Neural crest cell (in vitro differentiated cells): ENCODE data around the gene KCNK3. TPM values are rescaled to one million over a fixed set of nuclear protein-coding genes. Genes with fewer than 3 reads are reported as not detected.

Experiments used
- DNase-seq: peaks from one replicate; pipeline ENCODE4 v3.0.0; 2021; ENCODE audit warnings: low read depth, mixed read lengths, low spot score
- H3K27ac Mint-ChIP-seq: one replicate; pipeline ENCODE4 v1.8.0; 2021; ENCODE audit warnings: mild to moderate bottlenecking, mixed read lengths; ENCODE audit not compliant: unreplicated experiment
- H3K27me3 Mint-ChIP-seq: 2 replicates; pipeline ENCODE4 v1.8.0; 2021; ENCODE audit warnings: low read depth, mild to moderate bottlenecking, mixed read lengths
- H3K36me3 Mint-ChIP-seq: 2 replicates; pipeline ENCODE4 v1.8.0; 2021; ENCODE audit warnings: low read depth, mild to moderate bottlenecking, mixed read lengths
- H3K4me1 Mint-ChIP-seq: 2 replicates; pipeline ENCODE4 v1.8.0; 2021; ENCODE audit warnings: mixed read lengths
- H3K4me3 Mint-ChIP-seq: one replicate; pipeline ENCODE4 v1.8.0; 2021; ENCODE audit warnings: mild to moderate bottlenecking, mixed read lengths
- H3K9me3 Mint-ChIP-seq: 2 replicates; pipeline ENCODE4 v1.8.0; 2021; ENCODE audit warnings: mixed read lengths
- CTCF ChIP-seq: fragments of 200-600 bp; sonication (generic); conservative IDR thresholded peaks from 2 replicates; pipeline ENCODE4 v1.5.0; 2021; ENCODE audit warnings: antibody characterized with exemption, mild to moderate bottlenecking
- total RNA-seq: library from RNA; stranded (reverse); gene quantifications from 2 replicates; pipeline ENCODE4 v1.2.1, GENCODE V29; 2021

KCNK3 gene
- total RNA-seq, 1 donor from 2014 or later, result 0.58 TPM

GRCh38 chr2:26768759-26769088, 76.2 kb downstream of the KCNK3 start:
- Mint-ChIP-seq H3K4me1 (peaks cover 28% of the 10 kb centered on the region), H3K36me3 (no peaks in the 10 kb centered on the region), H3K9me3 (no peaks in the 10 kb centered on the region), H3K4me3 (no peak overlapping the region), H3K27ac (no peak overlapping the region), H3K27me3 (no peaks in the 10 kb centered on the region)
- no peak for DNase-seq
- no peak for TF ChIP-seq CTCF

- no peak for DNase-seq
- Mint-ChIP-seq H3K27ac (peak overlapping the region; percentile 35), H3K27me3 (no peaks in the 10 kb centered on the region), H3K36me3 (no peaks in the 10 kb centered on the region), H3K9me3 (no peaks in the 10 kb centered on the region), H3K4me3 (no peak overlapping the region), H3K4me1 (peaks cover 26% of the 10 kb centered on the region)
- no peak for TF ChIP-seq CTCF
These were observed 76.7 kb downstream of the KCNK3 start for GRCh38 chr2:26769089-26769761.

- H3K27ac Mint-ChIP-seq, result no peak overlapping the region
- H3K36me3 Mint-ChIP-seq, result no peaks in the 10 kb centered on the region
- no peaks in the 10 kb centered on the region for H3K27me3 Mint-ChIP-seq
- H3K4me3 Mint-ChIP-seq, result no peak overlapping the region
- DNase-seq, result no peak
- peak; percentile 47 for TF ChIP-seq CTCF
- H3K9me3 Mint-ChIP-seq, result no peaks in the 10 kb centered on the region
- H3K4me1 Mint-ChIP-seq, result peaks cover 11% of the 10 kb centered on the region
These were observed 78.6 kb downstream of the KCNK3 start for GRCh38 chr2:26770986-26771586.

- peak overlapping the region; percentile 7 for H3K27ac Mint-ChIP-seq
These were observed 79.8 kb downstream of the KCNK3 start for GRCh38 chr2:26772064-26773001.

More at GRCh38 chr2:26772064-26773001, 79.8 kb downstream of the KCNK3 start:
- TF ChIP-seq CTCF, result no peak
- Mint-ChIP-seq H3K4me3 (no peak overlapping the region), H3K27me3 (no peaks in the 10 kb centered on the region), H3K4me1 (peaks cover 10% of the 10 kb centered on the region), H3K9me3 (no peaks in the 10 kb centered on the region), H3K36me3 (no peaks in the 10 kb centered on the region)
- no peak for DNase-seq
